Right forelimb (tissue), 1 donor: Measurements from ENCODE around the gene TP53.
"Not testable (repeated sequence)": the region's sequence is repeated elsewhere in the genome, so short reads cannot be mapped to it uniquely, and the experiment has no call there.

ENCODE experiments used
- DNase-seq: peaks from one replicate; pipeline ENCODE4 v3.0.0-alpha.2; 2018

The TP53 gene

GRCh38 chr17:7629939-7630571, 57.2 kb downstream of the TP53 start, which contains the start of gene SHBG:
TSS of gene SHBG (plus strand) at chr17:7630135. CDS start at chr17:7630173, 38 bp downstream.
- no peak for DNase-seq

GRCh38 chr17:7627250-7628121, 59.8 kb downstream of the TP53 start, which contains the start of gene SAT2:
TSS of gene SAT2 (minus strand) at chr17:7627821. CDS start at chr17:7627635, 186 bp downstream.
- peak; percentile 98 for DNase-seq

DNA sequence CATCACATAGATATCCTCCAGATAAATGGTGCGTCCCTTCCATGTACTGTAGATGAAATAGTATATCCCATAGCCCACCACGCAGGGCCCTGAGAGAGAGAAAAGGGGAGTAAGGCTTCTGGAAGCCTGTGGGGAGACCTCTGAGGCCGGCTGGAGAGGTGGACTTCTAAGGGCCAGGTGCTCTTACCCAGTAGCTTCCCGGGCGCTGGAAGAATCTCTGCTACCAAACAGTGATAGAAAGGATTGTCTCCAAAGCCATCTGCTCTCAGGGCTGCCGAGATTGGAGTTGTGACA, 60.4 kb downstream of the TP53 start:
- DNase-seq, result no peak

- DNase-seq, result no peak
These were observed 61.0 kb downstream of the TP53 start for GRCh38 chr17:7626307-7626706.

DNA sequence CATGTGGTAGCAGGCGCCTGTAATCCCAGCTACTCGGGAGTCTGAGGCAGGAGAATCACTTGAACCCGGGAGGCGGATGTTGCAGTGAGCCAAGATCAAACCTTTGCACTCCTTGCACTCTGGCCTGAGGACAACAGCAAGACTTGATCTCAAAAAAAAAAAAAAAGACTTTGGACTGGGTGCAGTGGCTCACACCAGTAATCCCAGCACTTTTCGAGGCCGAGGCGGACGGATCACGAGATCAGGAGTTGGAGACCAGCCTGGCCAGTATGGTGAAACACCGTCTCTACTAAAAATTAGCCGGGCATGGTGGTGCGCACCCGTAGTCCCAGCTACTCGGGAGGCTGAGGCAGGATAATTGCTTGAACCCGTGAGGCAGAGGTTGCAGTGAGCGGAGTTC, 61.5 kb downstream of the TP53 start:
- not testable (repeated sequence) for DNase-seq

DNA sequence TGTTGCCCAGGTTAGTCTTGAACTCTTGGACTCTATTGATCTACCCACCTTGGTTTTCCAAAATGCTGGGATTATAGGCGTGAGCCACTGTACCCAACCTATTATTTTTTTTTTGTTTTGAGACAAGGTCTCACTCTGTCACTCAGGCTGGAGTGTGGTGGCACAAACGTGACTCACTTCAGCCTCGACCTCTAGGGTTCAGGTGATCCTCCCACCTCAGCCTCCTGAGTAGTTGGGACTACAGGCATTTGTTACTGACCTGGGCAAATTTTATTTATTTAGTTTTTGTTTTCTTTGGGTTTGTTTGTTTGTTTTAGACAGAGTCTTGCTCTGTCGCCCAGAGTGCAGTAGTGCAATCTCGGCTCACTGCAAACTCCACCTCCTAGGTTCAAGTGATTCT, 63.6 kb downstream of the TP53 start:
- DNase-seq, result no peak

DNA sequence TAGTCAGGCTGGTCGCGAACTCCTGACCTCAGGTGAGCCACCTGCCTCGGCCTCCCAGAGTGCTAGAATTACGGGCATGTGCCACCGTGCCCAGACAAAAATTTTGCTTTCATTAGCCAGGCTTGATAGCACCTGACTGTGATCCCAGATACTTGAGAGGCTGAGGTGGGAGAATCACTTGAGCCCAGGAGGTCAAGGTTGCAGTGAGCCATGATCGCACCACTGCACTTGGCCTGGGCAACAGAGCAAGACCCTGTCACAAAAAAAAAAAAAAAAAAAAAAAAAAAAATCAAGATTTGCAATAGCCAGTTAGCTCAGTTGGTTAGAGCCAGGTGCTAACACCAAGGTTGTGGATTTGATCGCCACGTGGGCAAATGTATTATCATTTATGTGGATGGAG, 66.5 kb downstream of the TP53 start:
- no peak for DNase-seq

- no peak for DNase-seq
These were observed 68.7 kb downstream of the TP53 start for GRCh38 chr17:7618608-7619007.
